ENCODE results near the gene SLC4A3.
"Not testable (repeated sequence)": the region's sequence is repeated elsewhere in the genome, so short reads cannot be mapped to it uniquely, and the experiment has no call there.

SLC4A3 gene

DNA sequence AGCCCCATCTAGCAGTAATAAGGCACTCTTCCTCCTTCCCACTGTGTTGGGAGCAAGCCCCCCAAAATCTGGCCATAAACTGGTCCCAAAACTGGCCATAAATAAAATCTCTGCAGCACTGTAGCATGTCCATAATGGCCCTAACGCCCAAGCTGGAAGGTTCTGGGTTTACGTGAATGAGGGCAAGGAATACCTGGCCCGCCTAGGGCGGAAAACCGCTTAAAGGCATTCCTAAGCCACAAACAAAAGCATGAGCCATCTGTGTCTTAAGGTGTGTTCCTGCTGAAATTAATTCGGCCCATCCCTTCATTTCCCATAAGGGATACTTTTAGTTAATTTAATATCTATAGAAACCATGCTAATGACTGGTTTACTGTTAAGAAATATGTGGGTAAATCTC lies 24.2 kb downstream of the SLC4A3 start:
- FAIRE-seq = not testable (repeated sequence)

DNA sequence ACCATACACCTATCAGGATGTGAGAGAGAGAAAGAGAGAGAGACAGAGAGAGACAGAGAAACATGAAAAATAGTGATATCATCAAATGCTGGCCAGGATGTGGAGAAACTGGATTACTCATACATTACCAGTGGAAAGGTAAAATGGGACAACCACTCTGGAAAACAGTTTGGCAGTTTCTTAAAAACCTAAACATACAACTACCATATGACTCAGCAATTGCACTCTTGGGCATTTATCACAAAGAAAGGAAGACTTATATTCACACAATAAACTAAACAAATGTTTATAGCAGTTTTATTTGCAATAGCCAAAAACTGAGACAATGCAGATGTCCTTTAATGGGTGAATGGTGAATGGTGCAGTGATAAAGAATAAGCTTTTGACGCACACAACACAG lies 29.1 kb downstream of the SLC4A3 start:
- FAIRE-seq = no peak

DNA sequence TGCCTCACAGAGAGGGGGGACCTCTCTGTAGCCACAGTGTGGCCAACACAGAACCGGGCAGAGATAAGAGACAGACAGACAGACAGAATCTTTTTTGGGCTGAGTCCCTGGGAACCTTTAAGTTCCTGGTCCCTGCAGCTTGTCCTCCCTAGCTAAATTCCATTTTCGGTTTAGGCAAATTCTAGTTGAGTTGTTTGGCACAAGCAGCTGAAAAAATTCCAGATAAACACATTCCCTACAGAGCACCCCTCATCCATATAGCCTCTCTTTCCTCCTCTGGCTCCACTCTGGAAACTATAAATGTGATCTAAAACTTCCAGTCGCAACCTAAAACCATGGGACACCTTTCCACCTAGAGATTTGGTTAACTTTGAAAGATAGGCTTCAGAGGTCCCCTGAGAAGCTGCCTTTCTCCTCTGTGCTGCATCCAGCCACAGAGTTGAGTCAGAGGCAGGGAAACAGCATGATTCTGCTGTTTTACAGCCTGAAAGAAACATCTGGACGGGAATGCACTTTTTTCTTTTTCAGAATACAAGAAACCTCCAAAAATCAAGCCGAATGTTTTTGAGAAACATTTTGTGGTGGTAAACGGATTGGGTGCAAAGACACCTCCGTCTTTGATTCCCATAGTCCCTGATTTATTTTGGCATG lies 30.9 kb downstream of the SLC4A3 start:
- FAIRE-seq = no peak

DNA sequence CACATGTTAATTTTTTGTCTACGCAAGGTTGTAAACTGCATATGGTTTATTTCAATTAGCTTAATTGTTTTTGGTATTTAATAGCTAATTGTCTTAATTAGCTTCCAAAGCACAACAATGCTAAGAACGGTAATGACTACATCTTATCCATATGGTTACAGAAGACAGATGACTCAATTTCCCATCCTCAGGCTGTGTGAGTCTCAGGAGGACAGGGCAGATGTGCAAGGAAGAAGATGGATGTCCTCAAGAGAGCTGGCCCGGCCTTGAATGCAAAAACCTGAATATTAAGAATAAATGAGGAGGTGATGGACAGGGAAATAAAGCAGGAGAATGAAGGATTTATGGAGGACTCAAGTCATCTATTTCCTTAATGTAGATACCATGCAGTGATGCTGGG lies 31.4 kb downstream of the SLC4A3 start:
- no peak for FAIRE-seq

DNA sequence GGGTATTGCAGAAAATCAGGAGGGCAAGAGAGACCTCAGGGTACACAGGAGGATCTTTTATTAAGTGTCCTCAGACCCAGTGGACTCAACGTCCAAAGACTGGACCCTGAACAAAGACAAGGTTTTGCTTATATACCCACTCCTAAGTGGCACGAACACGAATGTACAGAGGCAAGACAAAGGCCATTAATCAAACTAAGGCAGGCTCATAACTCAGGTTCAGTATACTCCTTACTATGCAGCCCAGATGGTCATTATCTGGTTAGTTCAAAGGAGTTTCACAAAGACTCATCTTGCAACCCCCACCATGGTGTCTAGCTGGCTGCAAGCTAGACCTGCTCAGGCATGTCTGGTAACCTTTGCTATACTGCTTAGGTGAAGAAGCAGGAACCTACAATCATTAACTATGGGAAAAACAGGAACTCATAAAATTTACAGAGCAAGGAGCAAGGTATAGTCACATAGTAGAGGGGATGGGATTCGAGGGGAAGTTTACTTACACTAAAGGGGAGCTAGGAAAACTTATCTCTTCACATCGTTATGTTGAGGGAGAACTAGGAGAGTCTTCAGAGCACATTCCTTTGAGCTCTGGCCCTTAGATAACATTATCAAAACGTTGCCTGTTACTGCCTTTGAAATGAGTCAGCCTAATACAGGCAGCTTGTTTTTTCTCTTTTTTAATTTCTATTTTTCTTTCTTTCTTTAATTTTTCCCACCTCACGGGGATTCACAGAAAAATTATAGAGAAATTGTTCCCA lies 33.9 kb downstream of the SLC4A3 start:
- FAIRE-seq = no peak

DNA sequence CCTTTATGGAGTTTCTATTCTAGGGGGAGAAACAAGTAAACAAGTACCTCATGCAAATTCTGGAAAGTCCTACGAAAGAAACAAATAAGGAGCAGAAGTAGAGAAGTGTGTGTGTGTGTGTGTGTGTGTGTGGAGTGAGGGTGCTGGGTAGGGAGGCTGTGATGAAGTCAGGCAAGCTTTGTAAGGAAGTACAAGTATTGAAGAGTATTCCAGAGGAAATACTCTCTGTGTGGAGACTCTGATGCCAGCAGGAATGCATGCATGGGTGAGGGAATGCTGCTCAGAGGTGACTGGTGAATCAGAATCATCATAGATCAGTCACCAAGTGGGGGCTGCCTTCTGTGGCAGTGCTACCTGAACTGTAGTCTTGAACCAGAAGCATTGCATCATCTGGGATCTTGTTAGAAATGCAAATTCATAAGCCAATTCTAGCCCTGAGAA lies 34.5 kb downstream of the SLC4A3 start:
- FAIRE-seq = no peak

DNA sequence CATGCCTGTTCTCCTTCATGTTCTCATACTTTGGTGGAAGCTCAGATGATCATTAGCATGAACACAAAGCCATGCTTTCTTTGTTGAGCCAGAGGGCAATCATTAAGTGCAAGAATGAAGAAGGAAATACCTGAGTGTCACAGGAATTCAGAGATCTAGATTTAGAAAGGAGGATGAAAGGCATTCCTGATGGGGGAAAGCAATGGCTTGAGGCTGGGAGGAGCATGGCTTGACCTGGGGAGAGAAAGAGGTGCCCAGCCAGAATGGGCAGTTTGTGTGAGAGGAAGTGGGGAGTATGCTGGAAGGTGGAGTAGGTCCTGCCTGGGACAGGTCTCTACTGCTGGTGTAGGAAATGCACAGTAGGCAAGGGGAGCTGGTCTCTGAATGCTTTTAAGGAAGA lies 35.1 kb downstream of the SLC4A3 start:
- no peak for FAIRE-seq

DNA sequence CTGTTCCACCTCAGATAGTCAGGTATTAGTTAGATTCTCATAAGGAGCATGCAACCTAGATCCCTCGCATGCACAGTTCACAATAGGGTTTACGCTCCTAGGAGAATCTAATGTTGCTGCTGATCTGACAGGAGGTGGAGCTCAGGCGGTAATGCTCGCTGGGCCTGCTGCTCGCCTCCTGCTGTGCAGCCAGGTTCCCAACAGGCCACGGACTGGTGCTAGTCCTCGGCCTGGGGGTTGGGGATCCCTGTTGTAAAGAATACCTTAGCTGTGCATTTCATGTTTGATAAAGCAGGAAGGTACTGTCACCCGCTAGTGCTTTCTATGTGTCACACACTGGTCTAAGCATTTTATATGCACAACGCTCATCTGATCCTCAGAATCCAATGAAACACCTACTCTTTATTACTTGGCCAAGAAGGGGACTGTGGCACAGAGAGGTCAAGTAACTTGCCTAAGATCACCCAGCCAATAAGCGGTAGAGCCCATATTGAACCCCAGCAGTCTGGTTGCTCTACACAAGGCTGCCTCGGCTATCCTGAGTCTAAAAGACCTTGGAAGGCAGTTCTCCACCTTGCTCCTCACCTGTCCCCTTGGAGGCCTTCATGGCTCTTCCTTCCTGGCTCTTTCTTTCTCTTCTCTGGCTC lies 35.8 kb downstream of the SLC4A3 start:
- FAIRE-seq = no peak

DNA sequence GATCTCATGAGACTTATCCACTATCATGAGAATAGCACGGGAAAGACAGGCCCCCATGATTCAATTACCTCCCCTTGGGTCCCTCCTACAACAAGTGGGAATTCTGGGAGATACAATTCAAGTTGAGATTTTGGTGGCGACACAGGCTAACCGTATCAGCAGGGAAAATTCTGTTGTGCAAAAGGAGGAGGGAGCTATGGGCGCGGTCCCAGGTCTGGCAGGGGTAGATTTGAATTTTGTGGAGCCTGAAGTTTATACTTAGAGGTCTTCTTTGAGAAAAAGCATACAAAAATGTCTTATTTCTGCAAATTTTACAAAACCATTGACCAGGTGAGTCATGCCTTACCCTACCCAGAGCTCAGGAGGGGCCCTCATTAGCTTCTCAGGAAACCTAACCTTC lies 36.6 kb downstream of the SLC4A3 start:
- FAIRE-seq = no peak

DNA sequence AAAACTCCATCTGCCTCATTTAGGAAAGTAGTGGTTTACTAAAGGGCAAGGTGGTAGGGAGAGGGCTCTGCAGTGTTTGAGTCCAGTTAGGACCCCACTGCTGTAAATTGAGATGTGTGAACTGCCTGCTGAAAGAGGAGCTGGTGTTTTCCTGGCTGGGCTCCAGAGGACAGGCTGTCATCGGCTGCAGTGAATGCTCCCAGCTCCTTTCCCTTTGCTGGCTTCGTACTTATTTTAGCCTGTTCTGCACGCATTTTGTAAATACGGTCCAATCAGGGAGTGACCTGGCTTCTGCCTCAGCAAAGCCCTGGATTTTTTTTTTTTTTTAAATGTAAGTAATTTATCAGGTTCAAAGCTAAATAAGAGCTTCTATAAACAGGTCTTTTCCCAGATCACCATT lies 37.5 kb downstream of the SLC4A3 start:
- FAIRE-seq = no peak

DNA sequence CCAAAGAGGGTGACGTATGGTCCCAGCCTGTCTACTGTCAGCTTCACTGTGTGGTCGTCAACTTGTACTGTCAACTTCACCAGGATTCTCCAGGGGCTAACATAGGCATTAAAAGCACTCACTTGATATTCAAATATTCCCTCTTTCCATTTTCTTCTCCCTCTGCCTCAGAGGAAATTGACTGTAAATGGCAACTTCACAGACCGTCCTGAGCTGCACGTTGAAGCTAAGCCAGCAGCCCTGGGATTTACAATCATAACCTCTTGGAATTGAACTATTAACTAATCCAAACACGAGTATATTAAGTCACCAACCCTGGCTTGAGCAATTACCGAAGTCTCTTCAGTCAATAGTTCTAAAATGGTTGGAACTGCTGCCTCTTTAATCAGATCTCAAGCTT lies 38.5 kb downstream of the SLC4A3 start:
- no peak for FAIRE-seq

DNA sequence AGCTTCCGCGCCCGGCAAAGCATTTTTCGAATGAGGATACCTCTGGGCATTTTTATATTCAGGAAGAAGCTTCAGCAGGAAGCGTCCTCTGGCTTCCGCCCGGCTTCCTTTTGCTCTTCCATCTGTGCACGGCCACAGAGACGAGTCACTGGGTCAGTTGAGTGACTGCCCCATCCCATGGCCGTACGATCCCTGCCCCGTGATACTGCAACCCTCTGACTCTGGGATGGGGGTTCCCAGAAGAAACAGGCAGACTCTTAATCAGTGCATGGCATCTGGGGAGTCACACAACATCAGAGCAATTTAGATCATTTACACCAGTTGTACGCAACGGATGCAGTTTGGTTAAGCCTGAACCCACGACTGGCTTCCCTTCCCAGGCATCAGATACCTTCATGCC lies 40.9 kb downstream of the SLC4A3 start:
- no peak for FAIRE-seq

DNA sequence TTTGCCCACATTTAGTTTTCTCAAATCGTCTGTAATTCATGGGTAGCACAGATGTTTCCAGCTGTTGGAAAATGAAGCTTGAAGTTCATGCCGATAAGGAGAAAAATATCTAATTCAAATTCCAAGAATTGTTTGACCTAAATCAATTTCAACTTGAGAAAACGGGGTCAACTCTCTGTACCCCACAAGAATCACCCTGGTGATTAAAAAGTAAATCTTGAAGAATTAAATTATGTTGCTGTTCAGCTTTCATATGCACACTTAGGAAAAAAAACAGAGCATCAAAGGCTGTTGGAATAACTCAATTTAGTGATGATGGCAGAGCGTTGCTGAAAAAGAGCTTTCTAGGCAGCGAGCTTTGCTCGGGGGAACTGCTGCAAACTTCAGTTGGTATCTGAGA lies 43.0 kb downstream of the SLC4A3 start:
- no peak for FAIRE-seq

DNA sequence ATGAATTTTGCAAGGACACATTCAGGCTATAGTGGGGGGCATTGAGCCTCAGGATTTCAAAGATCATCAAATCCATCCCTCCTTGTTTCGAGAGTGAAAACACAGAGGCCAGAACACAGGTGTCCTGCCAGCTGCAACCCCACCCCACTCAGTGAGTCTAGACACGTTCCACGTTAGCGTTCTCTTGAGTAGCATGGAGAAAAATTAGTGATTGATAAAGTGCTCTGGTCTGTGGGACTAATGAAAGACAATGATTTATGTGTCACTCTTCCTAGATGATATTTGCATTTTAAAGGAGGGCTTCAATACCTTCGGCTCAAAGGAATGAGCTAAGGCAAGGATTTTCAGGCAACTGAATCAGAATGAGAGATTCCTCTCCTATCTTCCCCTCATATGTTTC lies 43.8 kb downstream of the SLC4A3 start:
- no peak for FAIRE-seq

DNA sequence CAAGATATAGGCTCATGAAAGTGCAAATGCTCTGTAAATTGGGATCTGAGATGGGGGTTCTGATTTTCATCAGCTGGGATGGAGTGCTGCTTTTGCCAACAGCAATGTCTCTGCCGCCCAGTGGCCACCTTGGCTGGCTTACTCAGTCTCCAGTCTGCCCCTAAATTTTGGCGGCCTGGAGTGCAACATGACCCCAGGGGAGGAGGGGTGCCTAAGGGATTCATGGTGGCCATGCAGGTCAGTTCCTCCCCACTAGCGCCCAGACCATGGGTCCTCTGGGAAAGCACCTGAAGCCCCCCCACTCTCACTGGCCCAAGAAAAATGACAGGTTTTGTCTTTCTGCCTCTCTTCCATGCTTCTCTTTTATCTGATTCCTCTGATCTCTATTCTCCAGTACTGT lies 45.0 kb downstream of the SLC4A3 start:
- FAIRE-seq = no peak

DNA sequence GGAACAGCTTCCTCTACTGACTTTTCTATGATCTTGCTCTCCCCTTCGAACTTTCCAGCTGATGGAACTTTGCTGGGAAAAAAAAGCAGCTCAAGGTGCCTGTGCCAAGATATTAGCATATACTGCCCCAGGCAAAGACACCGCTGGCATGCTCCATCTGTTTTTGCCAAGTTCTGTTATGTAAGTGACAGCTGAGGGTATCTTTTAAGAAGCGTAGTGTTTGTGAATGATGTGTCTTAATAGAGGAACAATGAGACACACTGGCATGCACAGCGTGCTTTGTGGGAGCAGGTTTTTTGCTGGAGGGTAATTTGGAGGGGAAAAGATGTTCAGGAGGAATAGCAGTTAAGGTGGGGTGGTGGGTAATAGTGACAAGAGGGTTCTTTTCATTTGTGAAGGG lies 47.8 kb downstream of the SLC4A3 start:
- no peak for FAIRE-seq

DNA sequence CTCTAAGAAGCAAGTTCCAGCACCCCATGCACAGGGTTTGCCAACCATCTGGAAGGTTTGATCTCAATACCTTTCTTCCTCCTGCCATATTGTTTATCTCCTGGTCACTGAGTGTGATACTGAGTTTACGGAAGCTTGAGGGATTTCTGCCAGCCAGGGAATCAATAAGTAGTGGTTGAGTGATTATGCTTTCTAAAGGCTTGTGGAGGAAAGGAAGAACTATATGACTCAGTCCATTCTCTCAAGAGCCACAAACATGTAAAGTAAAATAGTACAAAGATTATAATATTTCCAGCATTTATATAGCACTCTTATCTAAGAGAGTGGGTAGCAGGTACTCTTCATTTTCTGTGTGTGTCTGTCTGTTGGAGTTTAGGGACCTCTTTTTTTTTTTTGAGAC lies 49.2 kb downstream of the SLC4A3 start:
- FAIRE-seq = no peak

DNA sequence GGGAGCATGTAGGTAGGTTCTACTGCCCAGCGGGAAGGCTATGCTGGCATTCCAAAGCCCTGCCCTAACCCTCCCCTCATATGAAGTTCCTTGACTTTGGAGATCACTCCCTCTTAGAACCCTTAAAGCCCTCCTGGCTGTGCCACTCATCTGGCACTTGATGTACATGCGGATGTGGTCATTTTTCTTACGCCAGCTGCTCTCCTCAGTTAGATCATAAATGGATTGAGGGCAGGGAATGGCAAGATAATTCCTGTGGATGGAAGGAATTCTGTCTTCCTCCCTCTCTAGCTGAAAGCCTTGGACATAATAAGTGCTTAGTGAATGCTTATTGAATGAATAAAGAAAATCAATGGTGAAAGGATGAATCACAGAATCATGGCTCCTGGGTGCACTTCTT lies 51.6 kb downstream of the SLC4A3 start:
- FAIRE-seq = no peak

DNA sequence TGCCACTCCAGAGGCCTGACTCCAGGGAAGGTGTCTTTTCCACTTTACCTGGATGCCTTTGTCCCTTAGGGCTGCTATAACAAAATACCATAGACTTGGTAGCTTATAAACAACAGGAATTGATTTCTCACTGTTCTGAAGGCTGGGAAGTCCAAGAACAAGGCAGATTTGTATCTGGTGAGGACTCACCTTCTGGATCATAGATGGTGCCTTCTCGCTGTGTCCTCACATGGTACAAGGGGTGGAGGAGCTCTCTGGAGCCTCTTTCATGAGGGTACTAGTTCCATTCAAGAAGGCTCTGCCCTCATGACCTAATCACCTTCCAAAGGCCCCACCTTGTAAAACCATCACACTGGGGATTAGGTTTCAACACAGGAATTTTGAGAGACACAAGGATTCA lies 52.1 kb downstream of the SLC4A3 start:
- no peak for FAIRE-seq

DNA sequence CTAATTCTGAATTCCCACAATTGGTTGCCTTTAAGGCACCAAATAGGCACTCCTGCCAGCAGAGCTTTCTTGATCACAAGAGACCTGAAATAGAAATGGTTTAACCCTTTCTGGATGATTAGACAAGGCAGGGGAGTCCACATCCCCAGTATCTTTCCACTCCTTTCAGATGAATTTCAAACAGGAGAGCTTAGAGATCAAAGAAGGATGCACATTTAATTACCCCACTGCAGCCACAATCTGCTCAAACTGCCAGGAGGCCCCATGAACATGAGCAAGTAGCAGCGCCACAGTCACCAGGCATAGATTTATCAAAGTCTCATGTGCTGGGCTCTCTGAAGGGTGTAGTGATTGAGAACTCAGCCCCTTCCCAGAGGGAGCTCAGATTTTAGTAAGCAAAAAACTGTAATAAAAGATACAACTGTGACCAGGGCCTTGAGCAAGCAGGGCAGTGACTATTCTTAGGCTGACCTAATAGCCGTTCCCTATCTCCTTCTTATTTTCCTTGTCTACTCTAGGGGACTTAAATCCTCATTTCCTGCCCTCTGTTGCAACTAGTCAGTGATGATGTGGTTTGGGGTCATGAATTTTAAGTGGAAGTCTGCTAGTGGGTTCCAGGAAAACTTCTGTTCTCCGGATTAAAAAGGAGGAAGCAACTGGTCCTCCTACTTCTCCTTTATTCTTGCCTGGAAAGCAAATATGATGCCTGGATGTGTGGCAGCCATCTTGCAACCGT lies 53.7 kb downstream of the SLC4A3 start:
- no peak for FAIRE-seq

DNA sequence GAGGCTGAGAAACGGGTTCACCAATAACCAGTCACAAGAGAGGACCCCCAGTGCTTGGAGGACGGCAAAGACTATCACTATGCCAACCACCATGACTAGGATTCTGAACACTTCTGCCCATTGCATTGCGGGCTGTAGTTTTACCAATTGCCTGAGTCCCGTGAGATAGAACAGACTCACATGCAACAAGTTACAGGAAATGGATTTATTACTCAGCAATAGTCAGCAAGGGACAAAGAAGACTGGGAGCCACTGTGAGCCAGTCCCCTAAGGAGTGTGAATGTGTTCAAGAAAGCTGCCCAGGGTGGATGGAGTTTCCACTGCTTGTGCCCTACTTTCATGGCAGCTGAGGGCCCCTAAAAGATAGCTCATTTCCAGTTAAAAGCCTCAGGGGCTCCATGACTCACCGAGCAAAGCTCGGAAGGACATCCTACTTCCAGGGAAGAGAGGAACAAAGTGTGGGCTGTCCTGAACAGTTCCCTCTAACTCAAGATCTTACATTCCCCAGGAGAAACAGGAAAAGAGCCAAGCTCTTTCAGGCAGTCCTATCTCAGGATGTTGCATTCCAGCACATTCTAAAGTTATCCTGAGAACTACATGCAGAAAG lies 54.4 kb downstream of the SLC4A3 start:
- no peak for FAIRE-seq

DNA sequence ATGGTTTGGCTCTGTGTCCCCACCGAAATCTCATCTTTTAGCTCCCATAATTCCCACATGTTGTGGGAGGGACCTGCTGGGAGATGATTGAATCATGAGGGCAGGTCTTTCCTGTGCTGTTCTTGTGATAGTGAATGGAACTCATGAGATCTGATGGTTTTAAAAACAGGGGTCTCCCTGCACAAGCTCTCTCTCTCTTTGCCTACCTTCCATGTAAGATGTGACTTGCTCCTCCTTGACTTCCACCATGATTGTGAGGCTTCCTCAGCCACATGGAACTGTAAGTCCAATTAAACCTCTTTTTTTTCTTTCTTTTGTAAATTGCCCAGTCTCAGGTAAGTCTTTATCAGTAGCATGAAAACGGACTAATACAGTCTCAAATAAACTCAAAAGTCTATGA lies 56.0 kb downstream of the SLC4A3 start:
- FAIRE-seq = not testable (repeated sequence)

Data from endometrium (tissue), 2 donors.